HL-60 (cell line): ENCODE data around the gene SH3GL1.

ENCODE experiments used
- DNase-seq, 2 experiments: peaks; one replicate each; pipeline ENCODE4 v3.0.0-alpha.2; 2010 to 2020; ENCODE audit warnings: low read depth in 1 of 2, low spot score in 1 of 2
- H3K27ac ChIP-seq: fragments of 250-450 bp; sonication (Bioruptor Pico); replicated peaks from 2 replicates; pipeline ENCODE4 v1.5.1; 2020; ENCODE audit warnings: mild to moderate bottlenecking, moderate library complexity
- H3K27me3 ChIP-seq: fragments of 250-450 bp; sonication (Bioruptor Pico); 2 replicates; pipeline ENCODE4 v1.5.1; 2021; ENCODE audit warnings: mild to moderate bottlenecking, moderate library complexity; ENCODE audit not compliant: insufficient read depth, poor library complexity, severe bottlenecking
- H3K4me3 ChIP-seq: replicated peaks from 2 replicates; pipeline ENCODE4 v1.5.1; 2011; ENCODE audit warnings: mild to moderate bottlenecking, control low read depth, low read length; ENCODE audit not compliant: insufficient read depth
- CTCF ChIP-seq: IDR thresholded peaks from one replicate; pipeline ENCODE4 v1.5.1; 2011; ENCODE audit warnings: low read length, control low read depth, inconsistent platforms; ENCODE audit not compliant: insufficient read depth
- GABPA ChIP-seq: IDR thresholded peaks from 2 replicates; pipeline ENCODE4 v1.6.1; 2012; ENCODE audit warnings: low read depth
- POLR2AphosphoS5 ChIP-seq: IDR thresholded peaks from 2 replicates; pipeline ENCODE4 v1.6.1; 2012; ENCODE audit warnings: low read depth
- REST ChIP-seq: IDR thresholded peaks from 2 replicates; pipeline ENCODE4 v1.6.1; 2012; ENCODE audit warnings: low read depth; ENCODE audit not compliant: insufficient replicate concordance
- SPI1 ChIP-seq: IDR thresholded peaks from 2 replicates; pipeline ENCODE4 v1.6.1; 2012; ENCODE audit warnings: low read depth, mild to moderate bottlenecking, borderline replicate concordance

SH3GL1 gene

GRCh38 chr19:4434391-4434790, 34.0 kb upstream of the SH3GL1 start:
- Histone ChIP-seq H3K27me3 (no peaks in the 10 kb centered on the region), H3K4me3 (no peak overlapping the region), H3K27ac (no peak overlapping the region)
- no peak for TF ChIP-seq CTCF
- no peak for TF ChIP-seq POLR2AphosphoS5
- no peak for TF ChIP-seq SPI1
- no peak for TF ChIP-seq GABPA
- TF ChIP-seq REST = no peak
- no peak for DNase-seq

- DNase-seq = no peak
- no peak overlapping the region for H3K4me3 ChIP-seq
- TF ChIP-seq SPI1 = no peak
- no peak for TF ChIP-seq POLR2AphosphoS5
- TF ChIP-seq REST = no peak
- no peak for TF ChIP-seq CTCF
- no peak for TF ChIP-seq GABPA
- no peaks in the 10 kb centered on the region for H3K27me3 ChIP-seq
- no peak overlapping the region for H3K27ac ChIP-seq
Observed at GRCh38 chr19:4432918-4433506, 32.7 kb upstream of the SH3GL1 start.

GRCh38 chr19:4431808-4432674, 31.7 kb upstream of the SH3GL1 start:
- peak; percentile 82 to 94 for DNase-seq
- H3K27ac ChIP-seq = peak overlapping the region; percentile 68
- peak; percentile 74 for TF ChIP-seq POLR2AphosphoS5
- TF ChIP-seq GABPA = peak; percentile 52; the same call in 1 of the 2 replicates
- no peak for TF ChIP-seq REST
- peak; percentile 72; the same call in 1 of the 2 replicates for TF ChIP-seq SPI1
- no peak for TF ChIP-seq CTCF
- no peaks in the 10 kb centered on the region for H3K27me3 ChIP-seq
- H3K4me3 ChIP-seq = no peak overlapping the region
